Natural killer cell treated with Interleukin-12 subunit alpha and Interleukin-12 subunit beta and Interleukin-15 and Interleukin-18, amount 100 ng/mL, for 72 hours (primary cell): ENCODE results near the gene FBXW4. TPM values are rescaled to one million over a fixed set of nuclear protein-coding genes. Genes with fewer than 3 reads are reported as not detected.
A peak's percentile ranks its signal among the peaks of the same experiment; 100 is the strongest.

Source experiments
- ATAC-seq, 2 donors: fragments of 150-1000 bp; cut with Tn5 transposase in 1 of 2; sonication (Bioruptor Pico), chemical (Tn5 transposase) in 1 of 2; 2 replicates each; pipeline ENCODE4 v1.10.0; 2021
- DNase-seq: peaks from one replicate; pipeline ENCODE4 v3.0.0; 2022; ENCODE audit warnings: low spot score
- H3K27ac Mint-ChIP-seq, 2 donors: 1 replicate in 1 of 2; 2 replicates in 1 of 2; pipeline ENCODE4 v1.8.0; 2022; ENCODE audit warnings: mixed read lengths in 2 of 2, mild to moderate bottlenecking in 1 of 2, moderate library complexity in 1 of 2
- H3K27me3 Mint-ChIP-seq, 2 donors: 1 replicate in 1 of 2; 2 replicates in 1 of 2; pipeline ENCODE4 v1.8.0; 2022; ENCODE audit warnings: mixed read lengths in 2 of 2
- H3K36me3 Mint-ChIP-seq: one replicate; pipeline ENCODE4 v1.8.0; 2022; ENCODE audit warnings: mixed read lengths
- H3K4me1 Mint-ChIP-seq, 2 donors: 1 replicate in 1 of 2; 2 replicates in 1 of 2; pipeline ENCODE4 v1.8.0; 2022; ENCODE audit warnings: low read depth in 2 of 2, mixed read lengths in 2 of 2, mild to moderate bottlenecking in 1 of 2
- H3K4me3 Mint-ChIP-seq: one replicate; pipeline ENCODE4 v1.8.0; 2022; ENCODE audit warnings: mixed read lengths
- H3K9me3 Mint-ChIP-seq: 2 replicates; pipeline ENCODE4 v1.8.0; 2022; ENCODE audit warnings: mixed read lengths
- total RNA-seq, 2 donors: library from RNA; stranded (reverse); gene quantifications; one replicate each; pipeline ENCODE4 v1.2.3, GENCODE V29; 2022

FBXW4 gene
- total RNA-seq, 2 donors from 2014 or later, result 45.5 to 52.3 TPM

DNA sequence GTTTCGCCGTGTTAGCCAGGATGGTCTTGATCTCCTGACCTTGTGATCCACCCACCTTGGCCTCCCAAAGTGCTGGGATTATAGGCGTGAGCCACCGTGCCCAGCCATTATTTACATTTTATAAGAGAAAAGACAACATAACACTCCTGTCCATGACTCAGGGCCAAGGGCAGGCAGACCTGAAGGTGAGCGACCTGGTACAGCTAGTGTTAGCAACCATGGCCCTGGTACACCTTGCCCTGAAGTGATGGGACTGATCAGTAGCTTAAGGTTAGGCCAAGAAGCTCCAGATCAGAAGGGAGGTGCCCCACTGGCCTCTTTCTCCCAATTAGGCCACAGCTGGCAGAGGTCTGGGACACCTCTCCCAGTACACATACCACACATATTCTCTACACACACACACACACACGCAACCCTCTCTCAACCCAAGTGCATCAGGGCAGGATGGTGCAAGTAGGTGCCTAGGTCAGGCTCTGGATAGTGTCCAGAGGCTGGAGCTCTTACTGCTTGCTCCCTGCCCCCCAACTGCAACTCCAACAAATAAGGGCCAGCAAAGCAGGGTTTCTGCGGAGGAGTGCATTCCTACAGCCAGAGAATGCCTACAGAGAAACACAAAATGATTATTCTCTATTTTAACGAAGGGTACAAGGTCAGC lies 63.0 kb downstream of the FBXW4 start:
- Mint-ChIP-seq H3K4me3 (no peak overlapping the region), H3K4me1 (peaks cover 16 to 26% of the 10 kb centered on the region in 2 donors), H3K36me3 (no peaks in the 10 kb centered on the region), H3K27ac (peak overlapping the region in 1 of 2 donors; percentile 13), H3K9me3 (no peaks in the 10 kb centered on the region), H3K27me3 (no peaks in the 10 kb centered on the region)
- ATAC-seq (no peak), DNase-seq (no peak)

DNA sequence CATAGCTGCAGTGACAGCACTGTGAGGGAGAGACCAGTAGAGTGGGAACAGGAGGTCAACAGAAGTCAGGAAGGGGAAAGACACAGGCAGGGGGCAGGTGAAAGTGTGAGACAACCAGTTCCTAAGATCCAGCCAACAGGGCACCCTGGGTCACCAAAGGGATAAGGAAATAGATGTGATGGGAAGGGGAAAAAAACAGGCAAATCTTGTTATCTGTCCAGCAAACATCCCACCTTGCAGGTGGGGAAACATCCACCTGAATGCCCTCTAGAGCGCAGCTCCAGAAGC lies 64.4 kb downstream of the FBXW4 start:
- DNase-seq (no peak), ATAC-seq (no peak)
- H3K9me3 Mint-ChIP-seq, result no peaks in the 10 kb centered on the region
- H3K4me3 Mint-ChIP-seq, result no peak overlapping the region
- H3K4me1 Mint-ChIP-seq, result peaks cover 16 to 28% of the 10 kb centered on the region in 2 donors
- no peak overlapping the region for H3K27ac Mint-ChIP-seq
- H3K36me3 Mint-ChIP-seq, result no peaks in the 10 kb centered on the region
- no peaks in the 10 kb centered on the region for H3K27me3 Mint-ChIP-seq

DNA sequence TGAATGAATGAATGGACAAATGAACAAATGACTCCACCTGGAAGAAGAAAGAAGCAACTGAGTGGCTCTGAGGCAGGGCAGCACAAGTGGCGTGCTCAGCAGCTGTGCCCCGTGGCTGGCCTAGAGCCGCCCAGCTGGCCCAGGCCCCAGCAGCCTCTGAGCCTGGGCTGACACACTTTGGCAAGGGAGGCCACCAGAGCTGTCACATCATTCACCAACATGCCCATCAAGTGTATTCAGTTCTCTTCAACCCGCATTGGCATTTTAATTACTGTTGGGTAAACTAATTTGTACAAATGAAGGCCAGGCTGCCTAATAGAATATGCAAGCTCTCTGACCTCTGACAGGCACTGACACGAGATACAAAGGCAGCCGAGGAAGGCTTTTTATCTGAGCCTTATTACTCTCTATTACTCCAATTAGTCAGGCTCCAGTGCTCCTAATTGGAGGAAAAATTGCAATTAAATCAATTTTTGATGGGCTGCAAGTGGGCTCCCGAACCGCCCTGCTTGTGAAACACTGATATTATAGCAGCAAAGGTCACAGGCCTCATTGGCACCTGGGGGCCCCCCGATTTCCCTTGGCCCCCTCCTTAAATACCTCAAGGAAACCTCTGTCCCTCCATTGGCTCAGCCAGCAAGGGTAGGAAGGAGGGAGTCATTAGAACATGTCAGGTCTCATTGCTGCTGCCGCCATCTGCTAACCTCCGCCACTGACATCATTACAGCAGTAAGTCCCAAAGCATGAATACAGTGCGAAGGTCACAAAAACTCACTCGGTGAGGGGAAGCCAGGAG lies 64.9 kb downstream of the FBXW4 start:
- no peaks in the 10 kb centered on the region for H3K27me3 Mint-ChIP-seq
- DNase-seq (no peak), ATAC-seq (no peak)
- H3K36me3 Mint-ChIP-seq, result no peaks in the 10 kb centered on the region
- H3K4me3 Mint-ChIP-seq, result no peak overlapping the region
- H3K4me1 Mint-ChIP-seq, result peaks cover 18 to 32% of the 10 kb centered on the region in 2 donors
- H3K27ac Mint-ChIP-seq, result no peak overlapping the region
- no peaks in the 10 kb centered on the region for H3K9me3 Mint-ChIP-seq

DNA sequence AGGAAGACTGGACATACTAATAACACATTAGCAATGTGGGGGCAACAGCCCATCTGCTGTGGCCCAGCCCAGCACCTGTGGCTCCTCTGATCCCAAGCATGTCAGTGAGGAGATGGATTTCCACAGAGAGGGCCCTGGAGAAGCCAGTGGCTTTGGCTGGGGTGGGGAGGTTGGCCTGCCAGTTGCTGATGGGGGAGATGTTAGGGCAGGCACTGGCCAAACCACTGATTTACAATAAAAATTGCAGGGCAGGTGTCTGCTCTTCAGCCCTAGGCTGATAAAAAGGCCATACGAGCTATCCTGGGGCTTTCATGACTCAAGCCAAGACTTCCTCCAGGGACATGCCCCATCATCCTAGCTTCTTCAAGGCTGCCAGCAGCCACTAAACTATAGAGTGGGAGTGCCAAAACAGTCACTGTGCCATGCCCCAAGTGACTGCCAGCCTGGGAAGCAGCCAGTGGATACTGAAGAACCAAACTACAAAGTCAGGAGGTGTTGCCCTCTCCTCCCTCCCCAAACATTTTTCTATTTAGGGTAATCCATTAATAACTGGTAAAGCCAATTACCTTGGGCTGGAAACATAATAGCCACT lies 69.1 kb downstream of the FBXW4 start:
- DNase-seq, result no peak
- Mint-ChIP-seq H3K4me1 (peaks cover 16 to 30% of the 10 kb centered on the region in 2 donors), H3K27me3 (no peaks in the 10 kb centered on the region), H3K27ac (peak overlapping the region; percentile 34 to 60), H3K36me3 (peaks cover 5% of the 10 kb centered on the region), H3K9me3 (no peaks in the 10 kb centered on the region), H3K4me3 (no peak overlapping the region)
- no peak for ATAC-seq

DNA sequence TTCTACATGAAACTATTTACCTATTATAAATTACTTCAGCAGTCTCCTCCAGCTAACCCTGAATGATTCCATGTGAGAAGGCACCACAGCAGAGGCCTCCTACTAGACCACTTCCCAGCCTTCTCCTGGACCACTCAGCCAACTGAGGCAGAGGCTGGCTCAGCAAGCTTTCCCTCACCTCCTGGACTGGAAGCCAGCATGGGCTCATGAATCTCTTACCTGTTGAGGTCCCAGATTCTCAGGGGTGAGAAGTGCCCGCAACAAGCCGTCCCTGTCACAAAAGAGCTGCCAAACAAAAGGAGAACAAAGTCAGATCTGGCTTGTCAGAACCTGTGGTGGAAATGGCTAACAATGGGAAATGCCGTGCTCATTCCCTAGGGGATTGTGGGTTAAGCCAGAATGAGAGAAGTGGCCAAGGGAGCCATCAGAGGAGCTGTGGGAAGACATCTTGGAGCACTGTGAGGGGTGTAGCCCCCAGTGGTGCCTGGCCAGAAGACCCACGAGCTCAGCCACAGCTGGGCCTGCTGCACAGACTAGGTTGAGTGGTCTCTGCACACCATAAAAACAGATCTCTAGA lies 70.4 kb downstream of the FBXW4 start:
- no peak for DNase-seq
- peaks cover 5% of the 10 kb centered on the region for H3K36me3 Mint-ChIP-seq
- ATAC-seq, result no peak
- peak overlapping the region in 1 of 2 donors; percentile 60 for H3K27ac Mint-ChIP-seq
- peaks cover 11 to 26% of the 10 kb centered on the region in 2 donors for H3K4me1 Mint-ChIP-seq
- no peaks in the 10 kb centered on the region for H3K27me3 Mint-ChIP-seq
- H3K4me3 Mint-ChIP-seq, result no peak overlapping the region
- no peaks in the 10 kb centered on the region for H3K9me3 Mint-ChIP-seq

DNA sequence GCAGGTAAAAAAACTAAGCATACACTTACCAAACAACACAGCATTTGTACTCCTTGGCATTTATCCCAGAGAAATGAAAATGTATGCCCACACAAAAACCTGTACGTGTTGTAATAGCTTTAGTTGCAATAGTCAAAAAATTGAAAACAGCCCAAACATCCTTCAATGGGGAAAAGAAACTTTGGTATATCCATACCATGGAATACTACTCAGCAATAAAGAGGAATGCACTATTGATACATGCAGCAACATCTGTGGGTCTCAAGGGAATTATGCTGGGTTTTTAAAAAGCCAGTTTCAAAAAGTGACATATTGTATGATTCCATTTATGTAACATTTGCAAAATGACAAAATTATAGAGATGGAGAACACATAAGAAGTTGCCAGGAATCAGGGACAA lies 71.4 kb downstream of the FBXW4 start:
- Mint-ChIP-seq H3K27ac (no peak overlapping the region), H3K4me3 (no peak overlapping the region), H3K36me3 (peaks cover 5% of the 10 kb centered on the region), H3K4me1 (peaks cover 11 to 23% of the 10 kb centered on the region in 2 donors), H3K9me3 (no peaks in the 10 kb centered on the region), H3K27me3 (no peaks in the 10 kb centered on the region)
- no peak for DNase-seq
- no peak for ATAC-seq

DNA sequence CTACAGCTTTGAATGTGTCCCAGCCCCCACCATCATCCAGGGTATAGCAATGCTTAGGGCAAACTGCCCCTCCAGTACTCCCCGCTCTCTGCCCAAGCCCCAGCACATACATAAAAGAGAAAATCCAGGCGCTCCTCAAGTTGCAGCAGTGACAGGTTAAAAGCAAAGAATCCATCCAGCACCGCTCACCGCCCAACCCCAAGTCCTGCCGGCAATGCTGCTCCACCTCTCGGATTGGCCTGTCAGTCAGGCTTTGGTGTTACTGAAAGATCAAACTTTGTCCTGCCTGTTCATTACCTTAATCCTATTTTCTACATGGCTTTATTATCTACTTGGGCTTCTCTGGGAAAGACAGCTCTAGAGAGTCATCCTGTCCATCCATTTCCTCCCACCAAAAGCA lies 75.0 kb downstream of the FBXW4 start:
- Mint-ChIP-seq H3K4me3 (no peak overlapping the region), H3K9me3 (no peaks in the 10 kb centered on the region), H3K27me3 (no peaks in the 10 kb centered on the region), H3K27ac (no peak overlapping the region), H3K4me1 (peaks cover 12 to 21% of the 10 kb centered on the region in 2 donors), H3K36me3 (peaks cover 5% of the 10 kb centered on the region)
- no peak for DNase-seq
- ATAC-seq, result no peak

DNA sequence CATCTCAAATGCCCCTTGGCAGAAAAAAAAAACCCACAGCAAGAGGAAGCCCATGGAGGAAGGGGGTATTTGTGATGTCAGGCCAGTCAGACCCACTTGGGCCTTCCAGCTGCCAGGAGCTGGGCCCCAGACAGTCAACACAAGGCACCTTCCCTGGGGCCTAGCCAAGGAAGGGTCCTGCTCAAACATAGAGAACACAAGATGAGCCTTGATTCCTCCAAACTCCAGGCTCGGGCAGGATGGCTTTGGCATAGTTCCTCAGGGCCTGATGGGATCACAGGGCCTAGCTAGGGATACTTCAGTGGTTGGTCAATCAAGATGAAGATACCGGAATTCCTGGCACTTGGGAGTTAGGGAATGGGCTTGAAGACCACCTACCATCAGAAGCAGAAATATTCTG lies 76.1 kb downstream of the FBXW4 start:
- ATAC-seq, result no peak
- peaks cover 5% of the 10 kb centered on the region for H3K36me3 Mint-ChIP-seq
- no peak overlapping the region for H3K4me3 Mint-ChIP-seq
- no peaks in the 10 kb centered on the region for H3K27me3 Mint-ChIP-seq
- peaks cover 9 to 16% of the 10 kb centered on the region in 2 donors for H3K4me1 Mint-ChIP-seq
- no peaks in the 10 kb centered on the region for H3K9me3 Mint-ChIP-seq
- no peak for DNase-seq
- no peak overlapping the region for H3K27ac Mint-ChIP-seq

DNA sequence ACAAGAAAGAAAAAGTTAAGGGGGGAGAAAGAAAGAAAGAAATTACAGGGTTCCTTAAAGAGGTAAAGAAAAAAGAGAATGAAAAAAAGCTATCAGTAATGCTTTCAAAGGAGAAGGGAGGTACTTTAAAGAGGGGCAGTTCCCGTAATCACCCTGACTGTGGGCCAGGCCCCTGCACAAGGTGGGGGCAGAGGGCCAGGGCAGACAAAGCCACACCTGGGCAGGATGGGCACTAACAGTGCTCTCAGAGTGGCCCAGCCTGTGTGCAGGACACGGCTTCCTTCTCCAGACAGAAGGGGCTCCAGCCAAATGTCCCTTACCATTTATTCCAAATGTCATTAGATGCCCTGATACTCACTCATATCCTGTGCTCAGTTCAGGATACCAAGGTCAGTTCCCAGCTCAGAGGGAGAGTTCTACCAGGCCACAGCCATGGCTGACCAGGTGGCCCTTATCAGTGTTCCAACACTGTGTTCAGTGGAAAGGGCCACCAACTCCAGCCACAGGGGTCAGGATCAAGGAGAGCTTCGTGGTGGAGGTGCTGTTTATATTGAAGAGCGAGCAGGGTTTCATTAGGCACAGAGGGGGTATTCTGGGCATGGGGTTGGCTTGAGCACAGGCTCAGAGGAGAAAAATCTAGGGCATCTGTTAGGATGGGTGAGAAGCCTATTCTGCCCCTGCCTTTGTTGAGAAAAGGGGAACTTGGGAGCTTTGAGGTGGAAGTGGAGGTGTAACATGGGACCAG lies 77.0 kb downstream of the FBXW4 start:
- Mint-ChIP-seq H3K27ac (peak overlapping the region; percentile 18 to 52), H3K4me3 (no peak overlapping the region)
- no peak for DNase-seq

DNA sequence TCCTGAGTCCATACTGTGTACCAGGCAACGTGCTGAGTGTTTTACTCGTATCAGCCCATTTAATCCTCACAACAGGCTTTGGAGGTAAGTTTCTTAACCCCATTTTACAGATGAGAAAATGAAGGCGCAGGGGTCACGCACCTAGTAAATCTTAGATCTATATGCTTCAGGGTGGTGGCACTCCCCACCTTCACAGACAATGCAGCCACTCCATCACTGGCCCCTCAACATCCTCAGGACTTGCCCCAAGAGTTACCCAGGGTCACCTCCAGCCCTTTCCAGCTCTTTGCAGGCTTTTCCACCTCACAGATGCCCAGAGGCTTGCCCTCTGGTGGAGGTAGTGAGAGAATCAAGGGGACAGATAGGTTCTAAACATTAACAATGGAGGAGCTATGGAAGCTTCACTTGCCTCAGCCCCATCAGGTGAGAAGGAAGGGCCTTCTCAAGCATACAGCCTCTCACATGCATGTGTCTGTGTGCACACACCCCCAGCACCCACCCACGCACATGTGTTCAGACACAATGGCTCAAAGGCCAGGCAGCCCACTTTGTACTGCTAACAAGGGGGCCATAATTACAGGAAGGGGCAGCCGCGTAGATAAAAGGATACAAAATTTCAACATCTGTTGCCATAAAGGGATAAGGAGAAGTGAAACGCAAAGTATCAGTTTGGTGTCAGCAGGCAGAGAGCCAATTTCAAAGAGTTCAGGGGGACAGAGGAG lies 77.7 kb downstream of the FBXW4 start:
- Mint-ChIP-seq H3K27me3 (no peaks in the 10 kb centered on the region), H3K36me3 (peaks cover 5% of the 10 kb centered on the region), H3K27ac (peak overlapping the region; percentile 18 to 52), H3K4me1 (peaks cover 9 to 16% of the 10 kb centered on the region in 2 donors), H3K9me3 (no peaks in the 10 kb centered on the region), H3K4me3 (no peak overlapping the region)
- DNase-seq (no peak), ATAC-seq (no peak)

More for the DNA sequence above, 77.0 kb downstream of the FBXW4 start:
- Mint-ChIP-seq H3K9me3 (no peaks in the 10 kb centered on the region), H3K27me3 (no peaks in the 10 kb centered on the region), H3K36me3 (peaks cover 5% of the 10 kb centered on the region), H3K4me1 (peaks cover 9 to 16% of the 10 kb centered on the region in 2 donors)
- ATAC-seq, result no peak

DNA sequence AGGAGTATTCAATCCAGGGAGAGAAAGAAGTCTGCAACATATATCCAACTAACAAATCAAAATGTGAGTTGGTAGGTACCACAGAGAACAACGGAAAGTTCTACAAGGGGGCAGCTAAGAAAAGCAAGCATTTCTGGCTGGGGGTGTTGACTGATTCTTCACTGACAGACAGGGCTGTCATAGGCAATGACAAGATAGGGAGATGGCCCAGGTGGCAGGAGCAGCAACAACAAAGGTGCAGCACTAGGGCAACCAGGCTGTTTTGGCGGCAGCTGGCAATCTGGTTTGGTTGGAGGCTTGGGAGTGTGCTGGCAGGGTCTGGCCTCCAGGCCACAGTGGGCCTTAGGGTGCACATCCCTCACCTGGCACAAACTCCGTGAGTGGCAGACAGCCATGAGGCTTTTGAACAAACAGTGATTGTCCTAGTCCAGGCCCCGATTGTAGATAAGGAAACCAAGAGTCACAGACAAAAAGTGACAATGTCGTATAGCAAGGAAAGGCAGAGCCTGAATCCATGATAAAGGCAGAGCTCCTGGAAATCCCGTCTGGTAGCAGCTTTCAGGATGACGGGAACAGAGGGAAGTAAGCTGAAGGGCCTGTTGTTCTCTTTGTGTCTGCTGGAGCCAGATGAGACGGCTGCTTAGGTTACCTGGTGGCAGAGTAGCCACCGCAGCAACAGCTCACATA lies 78.4 kb downstream of the FBXW4 start:
- H3K27ac Mint-ChIP-seq, result no peak overlapping the region
- H3K27me3 Mint-ChIP-seq, result no peaks in the 10 kb centered on the region
- H3K4me1 Mint-ChIP-seq, result peaks cover 10 to 21% of the 10 kb centered on the region in 2 donors
- no peak for DNase-seq
- peaks cover under 1% of the 10 kb centered on the region for H3K36me3 Mint-ChIP-seq
- H3K9me3 Mint-ChIP-seq, result no peaks in the 10 kb centered on the region
- H3K4me3 Mint-ChIP-seq, result no peak overlapping the region
- no peak for ATAC-seq

DNA sequence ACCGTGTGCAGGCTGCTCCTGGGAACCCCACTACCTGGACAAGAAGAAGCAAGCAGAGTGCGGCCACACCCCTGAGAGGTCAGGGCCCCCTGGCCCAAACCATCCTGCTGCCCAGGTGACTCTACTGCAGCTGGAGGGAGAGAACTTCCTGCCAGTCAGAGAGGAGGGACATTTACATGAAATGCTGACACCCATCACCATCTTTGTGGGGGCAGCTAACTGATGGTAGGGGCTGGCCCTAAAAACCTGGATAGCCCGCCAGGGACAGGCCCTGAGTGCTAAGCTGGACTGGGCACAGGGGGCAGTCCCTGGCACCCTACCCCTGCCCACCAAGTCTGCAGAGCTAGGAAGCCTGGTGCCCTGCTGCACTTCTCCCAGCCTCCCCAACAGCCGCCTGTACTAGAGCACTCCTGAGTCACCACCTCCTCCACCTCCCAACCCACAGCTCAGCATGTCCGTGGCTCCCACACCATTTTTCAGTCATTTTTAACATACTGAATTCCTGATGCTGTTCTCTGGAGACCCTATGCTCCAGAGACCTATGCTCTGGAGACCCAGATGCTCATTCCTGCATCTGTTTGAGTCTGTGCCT lies 79.3 kb downstream of the FBXW4 start:
- DNase-seq (no peak), ATAC-seq (no peak)
- Mint-ChIP-seq H3K36me3 (no peaks in the 10 kb centered on the region), H3K4me3 (no peak overlapping the region), H3K4me1 (peaks cover 17 to 26% of the 10 kb centered on the region in 2 donors), H3K27ac (no peak overlapping the region), H3K9me3 (no peaks in the 10 kb centered on the region), H3K27me3 (no peaks in the 10 kb centered on the region)
